ENCODE data around the gene MAD1L1. TPM values are rescaled to one million over a fixed set of nuclear protein-coding genes. Genes with fewer than 3 reads are reported as not detected.

Gene MAD1L1
- total and polyA plus RNA-seq, 2 donors (not counting 3 experiments of a cell fraction or from before 2014, with no cell fraction given) = 34.1 to 42.3 TPM

DNA sequence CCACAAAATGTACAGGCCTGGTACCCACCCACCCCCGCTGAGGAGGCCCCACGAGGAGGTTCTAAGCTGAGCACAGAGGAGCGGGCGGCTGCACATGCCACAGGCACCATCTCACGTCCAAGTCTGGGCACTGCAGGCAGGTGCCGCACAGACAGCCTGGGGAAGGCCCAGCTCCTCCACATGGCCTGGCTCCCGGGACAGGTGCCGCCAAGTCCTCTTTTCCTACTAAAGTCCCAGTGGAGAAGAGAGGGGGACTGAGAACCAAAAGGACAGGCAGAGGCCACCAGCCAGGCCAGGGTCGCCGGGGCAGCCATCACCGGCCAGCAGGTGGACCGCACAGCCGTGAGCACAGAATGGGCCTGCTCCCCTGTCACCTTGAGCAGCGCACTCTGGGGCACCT is 91.1 kb downstream of the MAD1L1 start:
- H3K27me3 ChIP-seq (ENCODE audit: control insufficient read depth in 2 of 2, insufficient read depth in 2 of 2, low read length in 2 of 2) = no peaks in the 10 kb centered on the region
- H3K4me1 ChIP-seq (ENCODE audit: control insufficient read depth, extremely low read depth, insufficient read depth, low read length) = no peaks in the 10 kb centered on the region
- no peak overlapping the region for H3K27ac ChIP-seq (ENCODE audit: insufficient read depth, low read depth, low read length)
- CTCF ChIA-PET = no interaction called here
- POLR2A ChIA-PET = no interaction called here
- H3K9me1 ChIP-seq (replicated peaks; ENCODE audit: control insufficient read depth, extremely low read depth, insufficient read depth, low read length) = no peaks in the 10 kb centered on the region
- no peak overlapping the region for H3K9ac ChIP-seq (replicated peaks; ENCODE audit: extremely low read depth, insufficient read depth, low read length)
- H2AFZ ChIP-seq (ENCODE audit: low read depth, low read length) = no peak overlapping the region
- DNase-seq (ENCODE audit: low read depth, low spot score) (no peak), FAIRE-seq (no peak)
- H4K20me1 ChIP-seq (replicated peaks; ENCODE audit: control insufficient read depth, extremely low read depth, insufficient read depth, low read length) = no peaks in the 10 kb centered on the region
- H3K79me2 ChIP-seq (ENCODE audit: control insufficient read depth, insufficient read depth, low read length) = no peaks in the 10 kb centered on the region
- H3K4me2 ChIP-seq (ENCODE audit: insufficient read depth, low read length) = no peak overlapping the region
- no peaks in the 10 kb centered on the region for H3K9me3 ChIP-seq (replicated peaks; ENCODE audit: control insufficient read depth, insufficient read depth, low read length)
- BruUV-seq (replicated peaks) = no TSS peak
- TF ChIP-seq GATA2 (IDR thresholded peaks at IDR 0.05; ENCODE audit: insufficient read depth, insufficient read length, low read depth, low read length) (no peak), MYC (IDR thresholded peaks at IDR 0.05; ENCODE audit: low read depth, low read length) (no peak)
- TF ChIP-seq, protein P1, sequence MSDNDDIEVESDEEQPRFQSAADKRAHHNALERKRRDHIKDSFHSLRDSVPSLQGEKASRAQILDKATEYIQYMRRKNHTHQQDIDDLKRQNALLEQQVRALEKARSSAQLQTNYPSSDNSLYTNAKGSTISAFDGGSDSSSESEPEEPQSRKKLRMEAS (IDR thresholded peaks at IDR 0.05; ENCODE audit: insufficient read depth, insufficient read length) = no peak
- peaks cover 0 to 14% of the 10 kb centered on the region in 2 experiments for H3K36me3 ChIP-seq (ENCODE audit: control insufficient read depth in 2 of 2, extremely low read depth in 1 of 2, insufficient read depth in 2 of 2, low read length in 2 of 2)
- dilution Hi-C loops (cut with MboI; ENCODE audit: extremely low pct_ligation_motif_present, low sequenced_read_pairs) = no loop called here
- intact Hi-C loops (cut with micrococcal nuclease) = no loop called here
- no peak overlapping the region for H3K4me3 ChIP-seq (replicated peaks in 1 of 3; ENCODE audit: insufficient read depth in 1 of 3, low read depth in 1 of 3, low read length in 3 of 3)

DNA sequence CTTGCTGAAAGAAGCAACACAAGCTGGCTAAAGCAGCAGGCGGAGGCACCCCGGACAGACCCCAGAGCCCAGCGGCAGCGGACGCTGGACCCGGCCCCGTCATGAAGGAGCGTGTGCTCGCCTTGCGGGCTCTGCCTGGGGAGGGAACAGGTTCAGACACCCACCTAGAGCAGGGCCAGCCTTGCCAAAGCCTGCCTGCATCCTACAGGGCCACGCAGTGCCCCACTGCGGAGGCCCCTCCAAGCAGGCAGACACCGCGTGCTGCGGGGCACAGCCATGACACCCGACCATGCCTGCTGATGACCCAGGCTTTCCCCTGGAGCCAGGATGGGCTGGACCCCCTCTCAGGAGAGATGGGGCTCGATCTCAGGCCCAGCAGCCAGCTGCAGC is 91.7 kb downstream of the MAD1L1 start:
- ChIA-PET CTCF (no interaction called here), POLR2A (no interaction called here)
- no peaks in the 10 kb centered on the region for H3K79me2 ChIP-seq (ENCODE audit: control insufficient read depth, insufficient read depth, low read length)
- no peak overlapping the region for H3K27ac ChIP-seq (ENCODE audit: insufficient read depth, low read depth, low read length)
- BruUV-seq (replicated peaks) = no TSS peak
- H3K4me2 ChIP-seq (ENCODE audit: insufficient read depth, low read length) = no peak overlapping the region
- peaks cover 0 to 15% of the 10 kb centered on the region in 2 experiments for H3K36me3 ChIP-seq (ENCODE audit: control insufficient read depth in 2 of 2, extremely low read depth in 1 of 2, insufficient read depth in 2 of 2, low read length in 2 of 2)
- no peak for TF ChIP-seq POLR2AphosphoS5 (IDR thresholded peaks at IDR 0.05; ENCODE audit: insufficient read depth, low read depth, low read length)
- H3K27me3 ChIP-seq (ENCODE audit: control insufficient read depth in 2 of 2, insufficient read depth in 2 of 2, low read length in 2 of 2) = no peaks in the 10 kb centered on the region
- H3K9me3 ChIP-seq (replicated peaks; ENCODE audit: control insufficient read depth, insufficient read depth, low read length) = no peaks in the 10 kb centered on the region
- H4K20me1 ChIP-seq (replicated peaks; ENCODE audit: control insufficient read depth, extremely low read depth, insufficient read depth, low read length) = no peaks in the 10 kb centered on the region
- H3K9ac ChIP-seq (replicated peaks; ENCODE audit: extremely low read depth, insufficient read depth, low read length) = no peak overlapping the region
- H3K9me1 ChIP-seq (replicated peaks; ENCODE audit: control insufficient read depth, extremely low read depth, insufficient read depth, low read length) = no peaks in the 10 kb centered on the region
- no peak overlapping the region for H3K4me3 ChIP-seq (replicated peaks in 1 of 3; ENCODE audit: insufficient read depth in 1 of 3, low read depth in 1 of 3, low read length in 3 of 3)
- intact Hi-C loops (cut with micrococcal nuclease) = no loop called here
- H3K4me1 ChIP-seq (ENCODE audit: control insufficient read depth, extremely low read depth, insufficient read depth, low read length) = no peaks in the 10 kb centered on the region
- no peak for DNase-seq (ENCODE audit: low read depth, low spot score)
- dilution Hi-C loops (cut with MboI; ENCODE audit: extremely low pct_ligation_motif_present, low sequenced_read_pairs) = no loop called here
- no peak overlapping the region for H2AFZ ChIP-seq (ENCODE audit: low read depth, low read length)
- no peak for FAIRE-seq
